IMR-90 (cell line): ENCODE results near the gene IREB2.

Source experiments
- CEBPB ChIP-seq: IDR thresholded peaks from 2 replicates; pipeline ENCODE4 v1.6.1; 2012; ENCODE audit warnings: low read depth, low read length, improper control_type of control experiment
- MAFK ChIP-seq: IDR thresholded peaks from 2 replicates; pipeline ENCODE4 v1.6.1; 2012; ENCODE audit warnings: low read depth, low read length, improper control_type of control experiment
- MAZ ChIP-seq: IDR thresholded peaks from 2 replicates; pipeline ENCODE4 v1.6.1; 2012; ENCODE audit warnings: low read depth, mild to moderate bottlenecking, low read length, improper control_type of control experiment, moderate library complexity, borderline replicate concordance
- POLR2A ChIP-seq: IDR thresholded peaks from 2 replicates; pipeline ENCODE4 v1.6.1; 2012; ENCODE audit warnings: mild to moderate bottlenecking, low read depth, low read length
- TF ChIP-seq, protein P1 (sequence below): conservative IDR thresholded peaks from 2 replicates; pipeline ENCODE4 v1.5.1; 2012; ENCODE audit warnings: mild to moderate bottlenecking, low read depth, low read length, improper control_type of control experiment
- TF ChIP-seq, protein P2 (sequence below): fragments of 150-350 bp; IDR thresholded peaks from 2 replicates; pipeline ENCODE4 v1.6.1; 2016; ENCODE audit warnings: low read depth, mild to moderate bottlenecking, low read length, moderate library complexity, borderline replicate concordance

DNA sequence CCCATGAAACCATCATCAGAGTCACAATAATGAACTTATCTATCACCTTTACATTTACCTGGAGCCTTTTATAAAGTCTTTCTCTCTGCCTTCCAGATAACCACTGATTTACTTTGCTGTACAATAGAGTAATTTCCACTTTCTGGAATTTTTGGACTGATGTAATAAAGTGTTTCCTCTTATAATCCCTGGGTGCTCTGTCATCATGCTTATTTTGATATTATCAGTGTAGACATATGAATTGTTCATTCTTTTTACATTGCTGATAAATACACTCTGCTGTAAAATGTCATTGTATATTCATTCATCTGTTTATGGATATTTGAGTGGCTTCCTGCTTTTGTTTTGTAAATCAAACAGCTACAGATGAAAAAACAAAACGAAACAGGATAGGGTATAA is 27.0 kb upstream of the IREB2 start:
- TF ChIP-seq, protein P1, sequence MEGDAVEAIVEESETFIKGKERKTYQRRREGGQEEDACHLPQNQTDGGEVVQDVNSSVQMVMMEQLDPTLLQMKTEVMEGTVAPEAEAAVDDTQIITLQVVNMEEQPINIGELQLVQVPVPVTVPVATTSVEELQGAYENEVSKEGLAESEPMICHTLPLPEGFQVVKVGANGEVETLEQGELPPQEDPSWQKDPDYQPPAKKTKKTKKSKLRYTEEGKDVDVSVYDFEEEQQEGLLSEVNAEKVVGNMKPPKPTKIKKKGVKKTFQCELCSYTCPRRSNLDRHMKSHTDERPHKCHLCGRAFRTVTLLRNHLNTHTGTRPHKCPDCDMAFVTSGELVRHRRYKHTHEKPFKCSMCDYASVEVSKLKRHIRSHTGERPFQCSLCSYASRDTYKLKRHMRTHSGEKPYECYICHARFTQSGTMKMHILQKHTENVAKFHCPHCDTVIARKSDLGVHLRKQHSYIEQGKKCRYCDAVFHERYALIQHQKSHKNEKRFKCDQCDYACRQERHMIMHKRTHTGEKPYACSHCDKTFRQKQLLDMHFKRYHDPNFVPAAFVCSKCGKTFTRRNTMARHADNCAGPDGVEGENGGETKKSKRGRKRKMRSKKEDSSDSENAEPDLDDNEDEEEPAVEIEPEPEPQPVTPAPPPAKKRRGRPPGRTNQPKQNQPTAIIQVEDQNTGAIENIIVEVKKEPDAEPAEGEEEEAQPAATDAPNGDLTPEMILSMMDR, result no peak
- TF ChIP-seq POLR2A (no peak), MAFK (no peak), CEBPB (no peak), MAZ (no peak)
- TF ChIP-seq, protein P2, sequence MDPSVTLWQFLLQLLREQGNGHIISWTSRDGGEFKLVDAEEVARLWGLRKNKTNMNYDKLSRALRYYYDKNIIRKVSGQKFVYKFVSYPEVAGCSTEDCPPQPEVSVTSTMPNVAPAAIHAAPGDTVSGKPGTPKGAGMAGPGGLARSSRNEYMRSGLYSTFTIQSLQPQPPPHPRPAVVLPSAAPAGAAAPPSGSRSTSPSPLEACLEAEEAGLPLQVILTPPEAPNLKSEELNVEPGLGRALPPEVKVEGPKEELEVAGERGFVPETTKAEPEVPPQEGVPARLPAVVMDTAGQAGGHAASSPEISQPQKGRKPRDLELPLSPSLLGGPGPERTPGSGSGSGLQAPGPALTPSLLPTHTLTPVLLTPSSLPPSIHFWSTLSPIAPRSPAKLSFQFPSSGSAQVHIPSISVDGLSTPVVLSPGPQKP, result no peak
